HepG2 (cell line): ENCODE results near the gene MICALL2.
"Not testable (repeated sequence)": the region's sequence is repeated elsewhere in the genome, so short reads cannot be mapped to it uniquely, and the experiment has no call there.

Source experiments
- CEBPB ChIP-seq: IDR thresholded peaks from 2 replicates; pipeline ENCODE4 v1.6.1; 2011; ENCODE audit warnings: low read depth, low read length, improper control_type of control experiment, borderline replicate concordance
- CTCF ChIP-seq: sonication (generic); formaldehyde crosslinking; IDR thresholded peaks from 2 replicates; pipeline ENCODE4 v1.5.0; 2020; ENCODE audit warnings: mild to moderate bottlenecking, missing genetic modification reagents, moderate library complexity
- EZH2 ChIP-seq: conservative IDR thresholded peaks from 2 replicates; pipeline ENCODE4 v1.6.1; 2012; ENCODE audit warnings: mild to moderate bottlenecking, low read depth, low read length, moderate library complexity
- MXI1 ChIP-seq: IDR thresholded peaks from 3 replicates; pipeline ENCODE4 v1.6.1; 2012; ENCODE audit warnings: low read depth, low read length, inconsistent platforms, borderline replicate concordance
- NFATC3 ChIP-seq: sonication (generic); formaldehyde crosslinking; IDR thresholded peaks from 2 replicates; pipeline ENCODE4 v1.5.1; 2020; ENCODE audit warnings: mild to moderate bottlenecking, missing genetic modification reagents
- NR1H2 ChIP-seq: sonication (generic); formaldehyde crosslinking; IDR thresholded peaks from 2 replicates; pipeline ENCODE4 v1.8.1; 2022; ENCODE audit warnings: low read depth, missing genetic modification reagents, borderline replicate concordance
- RARG ChIP-seq: sonication (generic); formaldehyde crosslinking; IDR thresholded peaks from 2 replicates; pipeline ENCODE4 v1.4.0; 2020; ENCODE audit warnings: low read depth, mild to moderate bottlenecking, missing genetic modification reagents
- TAF1 ChIP-seq: sonication (generic); formaldehyde crosslinking; IDR thresholded peaks from 2 replicates; pipeline ENCODE4 v1.4.0; 2020; ENCODE audit warnings: missing genetic modification reagents
- ZNF282 ChIP-seq: fragments of 450-650 bp; IDR thresholded peaks from 2 replicates; pipeline ENCODE4 v1.6.1; 2018; ENCODE audit not compliant: partially characterized antibody

- not testable (repeated sequence) for TF ChIP-seq EZH2; TAF1 (CRISPR knock-in tag); RARG (CRISPR knock-in tag); NFATC3 (CRISPR knock-in tag); CTCF (CRISPR knock-in tag); CEBPB; NR1H2 (CRISPR knock-in tag); ZNF282; MXI1
Measured at GRCh38 chr7:1446026-1446425, 13.2 kb downstream of the MICALL2 start.
